GM18499 (cell line): ENCODE results near the gene BCORL1.

Experiments used
- ATAC-seq: cut with Tn5 transposase; IDR thresholded peaks from one replicate; pipeline ENCODE4 v1.9.1; 2021; ENCODE audit warnings: moderate number of reproducible peaks; ENCODE audit not compliant: insufficient read depth, unreplicated experiment

The BCORL1 gene

DNA sequence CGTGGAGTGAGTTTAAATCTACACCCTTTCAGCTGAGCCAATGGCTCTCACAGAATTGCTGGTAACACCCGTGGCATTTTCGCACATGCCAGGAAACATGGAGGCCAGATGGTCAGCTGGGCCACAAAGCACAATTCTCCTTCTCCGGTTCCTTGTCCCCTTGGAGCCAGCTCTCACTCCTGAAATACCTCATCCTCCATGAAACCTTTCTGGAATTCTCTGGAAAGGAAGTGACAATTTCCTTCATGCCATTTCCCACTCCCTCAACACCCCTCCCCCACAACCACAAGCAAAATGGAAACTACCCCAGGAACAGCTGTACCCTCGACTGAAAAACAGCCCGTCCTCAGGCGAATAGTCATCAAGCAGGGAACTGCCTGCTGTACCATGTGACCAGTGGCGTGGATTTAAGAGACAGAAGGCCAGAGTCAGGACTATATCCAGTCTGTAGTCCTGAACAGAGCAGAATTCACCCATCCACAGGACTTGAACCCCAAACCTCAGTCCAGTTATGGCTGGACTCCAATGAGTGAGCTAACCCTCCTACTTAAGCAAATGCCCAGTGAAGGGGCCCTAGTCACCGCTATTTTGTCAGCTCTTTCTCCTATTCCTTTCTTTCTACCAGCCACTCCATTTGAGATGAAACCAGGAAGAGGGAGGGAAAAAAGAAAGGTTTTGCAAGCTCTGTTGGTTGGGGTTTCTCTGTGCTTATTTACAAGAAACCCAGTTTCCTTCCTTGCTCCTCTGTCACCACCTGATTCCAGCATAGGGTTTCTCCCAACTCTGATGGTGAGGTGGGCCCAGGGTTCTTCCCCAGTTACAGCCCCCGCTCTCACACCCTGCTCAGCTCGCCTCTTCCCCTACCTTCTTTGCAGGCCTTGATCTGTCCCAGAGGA lies 103.4 kb downstream of the BCORL1 start:
- no peak for ATAC-seq

GRCh38 chrX:130086447-130087206 lies 104.2 kb downstream of the BCORL1 start:
- ATAC-seq: peak; percentile 30

DNA sequence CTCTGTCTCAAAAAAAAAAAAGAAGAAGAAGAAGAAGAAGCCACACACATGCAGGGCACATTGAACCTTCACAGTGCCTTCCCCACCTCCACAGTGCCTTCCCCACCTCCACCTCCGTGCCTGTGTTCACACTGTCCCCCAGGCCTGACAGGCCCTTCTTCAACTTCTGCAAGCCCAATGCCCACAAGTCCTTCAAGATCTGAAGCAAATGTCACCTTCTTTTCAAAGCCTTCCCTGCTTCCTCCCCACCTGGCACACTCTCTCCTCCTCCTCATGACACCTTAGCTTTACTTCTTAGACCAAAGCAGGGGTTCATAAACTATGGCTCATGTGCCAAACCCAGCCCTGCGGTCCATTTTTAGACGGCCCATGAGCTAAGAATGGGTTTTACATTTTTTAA lies 107.9 kb downstream of the BCORL1 start:
- ATAC-seq: no peak

GRCh38 chrX:130091980-130092522 lies 109.6 kb downstream of the BCORL1 start:
- ATAC-seq: peak; percentile 97

- no peak for ATAC-seq
These were observed 110.8 kb downstream of the BCORL1 start for GRCh38 chrX:130093271-130093670.

DNA sequence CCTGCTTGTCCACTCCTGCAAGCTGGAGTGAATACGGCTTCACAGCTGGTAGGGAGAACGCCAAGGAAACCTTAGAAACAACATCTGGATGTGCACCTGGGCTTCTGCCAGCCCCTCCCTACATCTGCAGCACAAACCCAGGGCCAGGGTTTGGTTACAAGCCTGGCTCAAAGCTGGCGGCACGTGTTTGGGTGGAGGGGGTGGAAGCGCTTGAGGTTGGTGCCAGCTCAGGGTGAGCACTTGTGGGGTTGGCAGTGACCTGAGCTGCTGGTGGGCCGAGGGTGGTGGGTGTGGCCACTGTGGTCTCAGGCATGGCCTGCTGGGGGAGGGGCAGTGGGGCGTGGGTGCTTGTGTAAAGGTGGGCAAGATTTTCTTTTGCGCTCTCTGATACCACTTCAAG lies 112.3 kb downstream of the BCORL1 start:
- no peak for ATAC-seq

DNA sequence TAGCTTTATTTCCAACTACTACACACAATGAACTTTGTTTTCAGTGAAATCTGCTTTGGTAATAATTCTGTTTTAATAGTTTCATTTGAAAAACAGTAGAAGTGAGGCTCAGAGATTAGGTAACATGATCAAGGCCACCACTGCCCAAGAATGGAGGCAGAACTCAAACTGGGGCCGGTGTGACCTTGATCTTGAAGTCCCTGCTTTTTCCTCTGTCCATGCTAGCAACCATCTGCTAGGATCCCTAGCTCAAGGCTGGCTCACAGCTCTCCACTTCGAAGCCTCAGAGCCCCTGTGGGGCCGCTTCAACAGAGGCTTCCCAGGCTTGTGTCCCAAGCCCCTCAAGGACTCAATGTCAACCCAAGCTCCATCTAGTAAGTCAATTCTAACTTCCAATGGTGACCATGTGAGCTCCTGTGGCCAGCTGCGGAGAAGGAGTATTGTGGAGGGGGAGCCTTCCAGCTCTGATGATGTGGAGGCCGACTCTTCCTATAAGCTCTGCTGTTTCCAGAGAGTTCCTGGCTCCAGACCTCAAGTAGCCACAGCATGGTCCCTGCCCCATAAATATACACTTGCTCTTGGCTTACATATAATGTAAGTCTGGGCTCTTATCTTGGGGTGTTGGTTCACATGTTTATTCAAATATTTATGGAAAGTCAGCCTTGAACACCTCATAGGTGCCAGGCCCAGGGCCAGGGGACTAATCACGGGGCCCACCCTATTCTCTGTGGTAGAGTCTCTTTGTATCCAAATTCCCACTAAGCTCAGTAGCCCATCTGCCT lies 113.0 kb downstream of the BCORL1 start:
- no peak for ATAC-seq

DNA sequence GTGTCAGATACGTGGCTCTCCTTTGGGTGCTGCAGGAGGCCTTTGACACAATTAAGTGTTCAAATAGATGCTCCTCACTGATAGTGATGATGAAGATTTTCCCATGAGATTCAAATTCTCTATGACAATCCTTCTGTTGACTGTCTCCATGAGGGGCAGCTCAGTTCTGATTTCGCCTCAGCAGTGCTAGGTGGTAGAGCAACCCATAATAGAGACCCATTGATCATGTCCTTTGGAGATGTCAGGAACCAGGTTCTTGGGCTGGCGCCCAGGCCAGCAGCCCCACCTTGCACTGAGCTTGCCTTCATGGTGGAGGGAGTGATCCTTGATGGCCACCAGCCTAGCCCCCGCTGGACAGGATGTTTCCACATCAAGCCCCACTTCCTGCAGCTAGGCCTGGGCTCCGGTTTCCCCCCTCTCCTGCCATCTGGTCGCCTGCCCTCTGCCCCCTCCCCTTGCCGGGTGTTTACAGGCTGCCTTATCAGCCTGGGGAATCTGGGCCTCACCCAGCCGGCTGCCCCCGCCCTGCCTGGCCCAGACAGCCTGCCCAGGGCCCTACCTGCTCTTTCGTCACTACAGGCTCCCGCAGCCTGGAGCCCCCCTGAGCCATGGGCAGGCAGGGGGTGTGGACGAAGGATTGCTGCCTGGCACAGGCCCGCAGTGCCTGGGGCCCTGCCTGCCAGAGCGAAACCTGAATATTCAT lies 115.2 kb downstream of the BCORL1 start:
- ATAC-seq: no peak

GRCh38 chrX:130098210-130098552 lies 115.7 kb downstream of the BCORL1 start:
- ATAC-seq: no peak

- ATAC-seq: no peak
These were observed 117.7 kb downstream of the BCORL1 start for GRCh38 chrX:130100180-130100579.

DNA sequence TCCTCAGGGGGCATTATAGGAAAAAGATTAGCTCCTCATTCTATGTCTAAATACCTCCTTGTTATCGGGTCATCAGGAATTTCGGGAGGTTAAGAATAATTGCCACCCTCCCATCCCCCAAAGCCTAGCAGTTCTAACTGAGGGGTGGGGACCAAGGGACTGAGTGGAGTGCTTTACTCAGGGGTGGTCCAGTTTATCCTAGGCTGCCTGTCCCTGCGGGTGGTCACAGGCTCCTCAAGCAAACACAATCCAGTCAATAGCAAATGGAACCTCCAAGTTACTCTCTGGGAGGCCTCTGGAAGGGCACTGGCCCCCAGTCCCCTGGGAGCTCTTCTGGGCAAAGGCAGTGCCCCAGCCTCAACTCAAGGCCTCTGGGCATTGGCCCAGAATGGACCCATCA lies 121.2 kb downstream of the BCORL1 start:
- no peak for ATAC-seq

GRCh38 chrX:130105244-130105643 lies 122.8 kb downstream of the BCORL1 start:
- ATAC-seq: no peak

DNA sequence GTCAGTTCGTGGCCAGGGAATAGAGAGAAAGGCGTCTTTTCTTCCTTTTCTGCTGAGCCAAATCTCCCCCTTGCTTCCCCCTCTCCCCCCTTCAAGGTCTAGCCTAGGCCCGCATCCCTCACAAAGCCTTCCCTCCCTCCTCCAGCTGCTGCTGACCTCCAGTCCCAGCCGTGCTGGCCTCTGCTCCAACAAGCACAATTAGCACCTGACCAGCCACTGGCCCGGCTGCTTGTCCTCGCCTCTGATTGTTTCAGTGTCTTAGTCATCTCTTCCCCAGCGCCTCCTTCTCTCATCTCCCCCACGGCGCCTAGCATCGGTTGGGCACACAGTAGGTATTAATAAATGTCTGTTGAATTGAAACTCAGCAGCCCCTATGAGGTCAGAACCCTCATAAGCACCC lies 123.6 kb downstream of the BCORL1 start:
- ATAC-seq: no peak
